ENCODE data around the gene DRD3.

- TF ChIP-seq CTCF (IDR thresholded peaks at IDR 0.05) (no peak), POLR2A (IDR thresholded peaks at IDR 0.05) (no peak)
These were observed 86.5 kb downstream of the DRD3 start for GRCh38 chr3:114092151-114093015.
